PC-3 (cell line): ENCODE measurements around the gene SEMA5A. TPM values are rescaled to one million over a fixed set of nuclear protein-coding genes. Genes with fewer than 3 reads are reported as not detected.

ENCODE experiments used
- ATAC-seq: fragments of 200-7000 bp; cut with Tn5 transposase; 2 replicates; pipeline ENCODE4 v1.9.1; 2020; ENCODE audit warnings: mild to moderate bottlenecking, moderate library complexity
- BruUV-seq: library from RNA; stranded (reverse); fragments of 400-500 nt; replicated peaks from 2 replicates; lab custom pipeline; 2021; lab: Mats Ljungman, UMichigan
- CTCF ChIA-PET: fragments of 300-600 bp; sonication (Branson Sonifier 250); formaldehyde crosslinking; loops from one replicate; lab custom pipeline; 2022; ENCODE audit warnings: antibody characterized with exemption; lab: Charles Lee
- POLR2A ChIA-PET: fragments of 300-600 bp; sonication (Branson Sonifier 250); formaldehyde crosslinking; loops from one replicate; lab custom pipeline; 2022; ENCODE audit warnings: antibody characterized with exemption; ENCODE audit not compliant: unreplicated experiment; lab: Charles Lee
- DNase-seq: peaks from one replicate; pipeline ENCODE4 v3.0.0-alpha.2; 2015
- H2AFZ ChIP-seq: fragments of 300-600 bp; sonication (generic); 2 replicates; pipeline ENCODE4 v1.6.0; 2016; ENCODE audit warnings: antibody characterized with exemption, low read length
- H3F3A ChIP-seq: fragments of 300-600 bp; sonication (generic); one replicate; pipeline ENCODE4 v1.6.0; 2017; ENCODE audit warnings: antibody characterized with exemption, low read length, control low read depth, mild to moderate bottlenecking; ENCODE audit not compliant: unreplicated experiment
- H3K27ac ChIP-seq: fragments of 300-600 bp; sonication (generic); 2 replicates; pipeline ENCODE4 v1.5.1; 2016; ENCODE audit warnings: mild to moderate bottlenecking, low read length
- H3K27me3 ChIP-seq: fragments of 300-600 bp; sonication (generic); 2 replicates; pipeline ENCODE4 v1.6.1; 2016; ENCODE audit warnings: low read length, mixed read lengths
- H3K36me3 ChIP-seq: fragments of 300-600 bp; sonication (generic); 2 replicates; pipeline ENCODE4 v1.6.1; 2016; ENCODE audit warnings: low read depth, mixed run types, low read length, mixed read lengths
- H3K4me1 ChIP-seq: fragments of 300-600 bp; sonication (generic); 2 replicates; pipeline ENCODE4 v1.5.1; 2016; ENCODE audit warnings: low read length; ENCODE audit not compliant: insufficient read depth
- H3K4me2 ChIP-seq: fragments of 300-600 bp; sonication (generic); 2 replicates; pipeline ENCODE4 v1.6.0; 2016; ENCODE audit warnings: low read length
- H3K4me3 ChIP-seq: fragments of 300-600 bp; sonication (generic); 2 replicates; pipeline ENCODE4 v1.5.1; 2016; ENCODE audit warnings: mild to moderate bottlenecking, low read length, mixed read lengths
- H3K79me2 ChIP-seq: fragments of 300-600 bp; sonication (generic); 2 replicates; pipeline ENCODE4 v1.6.1; 2017; ENCODE audit warnings: low read length, mixed read lengths
- H3K9ac ChIP-seq: fragments of 300-600 bp; sonication (generic); 2 replicates; pipeline ENCODE4 v1.6.0; 2016; ENCODE audit warnings: mild to moderate bottlenecking, low read length
- H3K9me2 ChIP-seq: fragments of 300-600 bp; sonication (generic); replicated peaks from 2 replicates; pipeline ENCODE4 v1.6.1; 2016; ENCODE audit warnings: mixed run types, low read length, mixed read lengths
- H3K9me3 ChIP-seq: fragments of 300-600 bp; sonication (generic); 2 replicates; pipeline ENCODE4 v1.6.1; 2016; ENCODE audit warnings: low read length, mixed read lengths
- H4K20me1 ChIP-seq: fragments of 300-600 bp; sonication (generic); 2 replicates; pipeline ENCODE4 v1.6.1; 2016; ENCODE audit warnings: low read length, mixed read lengths
- EZH2 ChIP-seq: fragments of 300-600 bp; sonication (generic); IDR thresholded peaks from one replicate; pipeline ENCODE4 v1.6.1; 2017; ENCODE audit warnings: antibody characterized with exemption, mild to moderate bottlenecking, low read length; ENCODE audit not compliant: unreplicated experiment
- EZH2phosphoT487 ChIP-seq: fragments of 300-600 bp; sonication (generic); IDR thresholded peaks from 2 replicates; pipeline ENCODE4 v1.6.1; 2018; ENCODE audit warnings: mild to moderate bottlenecking, antibody characterized with exemption, low read length, borderline replicate concordance
- intact Hi-C: fragments of 100-400 bp; cut with micrococcal nuclease; formaldehyde crosslinking; loops from 2 replicates; pipeline ENCODE4 v1.9.0; 2023
- total RNA-seq: library from RNA; depleted of rRNA; stranded (reverse); fragments of >200 nt; gene quantifications from 2 replicates; pipeline ENCODE4 v1.2.3, GENCODE V29; 2014
- TF ChIP-seq, protein P1 (sequence below): fragments of 300-600 bp; sonication (generic); conservative IDR thresholded peaks from 2 replicates; pipeline ENCODE4 v1.5.1; 2017; ENCODE audit warnings: antibody characterized with exemption, low read depth, mild to moderate bottlenecking, low read length

Gene SEMA5A
- total RNA-seq, 1 experiment from 2014 or later = 4.4 TPM

DNA sequence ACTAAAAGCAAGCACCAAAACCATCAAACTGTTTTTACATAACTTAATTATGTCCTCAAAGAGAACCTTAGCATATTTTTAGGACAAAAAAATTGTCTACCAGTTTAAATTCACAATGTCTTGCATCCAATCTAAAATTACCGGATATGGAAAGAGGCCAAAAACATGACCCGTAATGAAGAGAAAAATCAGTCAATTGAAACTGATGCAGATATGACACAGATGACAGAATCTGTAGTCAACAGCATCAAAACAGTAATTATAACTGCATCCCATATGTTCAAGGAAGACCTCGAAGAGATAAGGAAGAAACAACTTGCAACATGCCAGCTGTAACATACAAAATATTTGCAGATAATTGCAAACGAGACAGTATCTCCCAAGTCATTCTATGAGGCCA, 473.2 kb downstream of the SEMA5A start:
- no peak overlapping the region for H3K4me2 ChIP-seq
- TF ChIP-seq EZH2phosphoT487 (no peak), EZH2 (no peak)
- TF ChIP-seq, protein P1, sequence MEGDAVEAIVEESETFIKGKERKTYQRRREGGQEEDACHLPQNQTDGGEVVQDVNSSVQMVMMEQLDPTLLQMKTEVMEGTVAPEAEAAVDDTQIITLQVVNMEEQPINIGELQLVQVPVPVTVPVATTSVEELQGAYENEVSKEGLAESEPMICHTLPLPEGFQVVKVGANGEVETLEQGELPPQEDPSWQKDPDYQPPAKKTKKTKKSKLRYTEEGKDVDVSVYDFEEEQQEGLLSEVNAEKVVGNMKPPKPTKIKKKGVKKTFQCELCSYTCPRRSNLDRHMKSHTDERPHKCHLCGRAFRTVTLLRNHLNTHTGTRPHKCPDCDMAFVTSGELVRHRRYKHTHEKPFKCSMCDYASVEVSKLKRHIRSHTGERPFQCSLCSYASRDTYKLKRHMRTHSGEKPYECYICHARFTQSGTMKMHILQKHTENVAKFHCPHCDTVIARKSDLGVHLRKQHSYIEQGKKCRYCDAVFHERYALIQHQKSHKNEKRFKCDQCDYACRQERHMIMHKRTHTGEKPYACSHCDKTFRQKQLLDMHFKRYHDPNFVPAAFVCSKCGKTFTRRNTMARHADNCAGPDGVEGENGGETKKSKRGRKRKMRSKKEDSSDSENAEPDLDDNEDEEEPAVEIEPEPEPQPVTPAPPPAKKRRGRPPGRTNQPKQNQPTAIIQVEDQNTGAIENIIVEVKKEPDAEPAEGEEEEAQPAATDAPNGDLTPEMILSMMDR = no peak
- H3K9me3 ChIP-seq = no peaks in the 10 kb centered on the region
- no peaks in the 10 kb centered on the region for H3K4me1 ChIP-seq
- POLR2A ChIA-PET = no interaction called here
- no TSS peak for BruUV-seq
- no peaks in the 10 kb centered on the region for H3K9me2 ChIP-seq
- H3K36me3 ChIP-seq = no peaks in the 10 kb centered on the region
- no peaks in the 10 kb centered on the region for H3K27me3 ChIP-seq
- intact Hi-C loops = no loop called here
- no peaks in the 10 kb centered on the region for H4K20me1 ChIP-seq
- H2AFZ ChIP-seq = no peak overlapping the region
- no peaks in the 10 kb centered on the region for H3K79me2 ChIP-seq
- no peak overlapping the region for H3K4me3 ChIP-seq
- H3F3A ChIP-seq = no peaks in the 10 kb centered on the region
- no peak for ATAC-seq
- H3K27ac ChIP-seq = no peak overlapping the region
- H3K9ac ChIP-seq = no peak overlapping the region
- no peak for DNase-seq
- CTCF ChIA-PET = no interaction called here

DNA sequence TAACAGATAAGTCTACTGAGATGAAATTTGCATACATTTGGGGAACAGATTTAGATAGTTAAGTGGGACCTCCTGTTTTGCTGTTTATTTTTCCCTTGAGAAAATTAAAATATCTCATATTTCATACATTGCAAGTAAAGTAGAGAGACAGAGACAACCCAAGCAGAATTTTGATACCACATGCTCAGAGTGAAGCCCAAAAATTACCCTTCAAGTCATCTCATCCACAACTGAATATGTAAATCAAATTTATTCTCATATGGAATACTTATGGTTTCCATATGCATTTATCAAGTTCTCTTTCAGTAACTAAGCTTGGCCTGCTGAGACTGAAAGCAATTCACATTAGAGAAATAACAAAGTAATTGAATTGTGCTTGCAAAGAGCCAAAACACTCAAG, 474.4 kb downstream of the SEMA5A start:
- intact Hi-C loops = no loop called here
- Histone ChIP-seq H3F3A (no peaks in the 10 kb centered on the region), H3K36me3 (no peaks in the 10 kb centered on the region), H3K4me2 (no peak overlapping the region), H3K4me1 (no peaks in the 10 kb centered on the region), H3K9me3 (no peaks in the 10 kb centered on the region), H3K79me2 (no peaks in the 10 kb centered on the region), H4K20me1 (no peaks in the 10 kb centered on the region), H2AFZ (no peak overlapping the region), H3K27ac (no peak overlapping the region), H3K9me2 (no peaks in the 10 kb centered on the region), H3K9ac (no peak overlapping the region), H3K4me3 (no peak overlapping the region), H3K27me3 (no peaks in the 10 kb centered on the region)
- ATAC-seq = no peak
- ChIA-PET POLR2A (no interaction called here), CTCF (no interaction called here)
- TF ChIP-seq EZH2 (no peak), EZH2phosphoT487 (no peak)
- TF ChIP-seq, protein P1 = no peak
- no TSS peak for BruUV-seq
- DNase-seq = no peak

DNA sequence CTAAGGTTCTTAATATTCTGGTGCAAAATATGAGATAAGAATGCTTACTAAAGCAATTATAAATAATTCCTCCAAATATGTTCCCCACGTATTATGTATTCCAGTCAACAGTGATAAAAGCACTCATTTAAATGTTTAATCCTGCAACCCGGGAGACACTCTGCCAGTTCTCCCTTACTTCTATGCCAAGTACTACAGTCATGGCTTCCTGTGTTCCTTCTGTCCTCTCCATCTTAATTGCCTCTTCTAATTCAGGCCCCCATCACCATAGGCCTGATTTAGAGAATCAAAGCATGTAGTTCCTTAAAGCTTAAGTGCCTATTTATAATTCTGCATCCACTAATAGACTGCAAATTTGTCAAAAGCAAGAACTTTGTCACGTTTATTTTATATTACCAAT, 474.8 kb downstream of the SEMA5A start:
- no TSS peak for BruUV-seq
- Histone ChIP-seq H3K27ac (no peak overlapping the region), H3K4me1 (no peaks in the 10 kb centered on the region), H3K9me3 (no peaks in the 10 kb centered on the region), H3K79me2 (no peaks in the 10 kb centered on the region), H3K9ac (no peak overlapping the region), H3K27me3 (no peaks in the 10 kb centered on the region), H2AFZ (no peak overlapping the region), H3K4me3 (no peak overlapping the region), H4K20me1 (no peaks in the 10 kb centered on the region), H3K4me2 (no peak overlapping the region), H3K9me2 (no peaks in the 10 kb centered on the region), H3F3A (no peaks in the 10 kb centered on the region), H3K36me3 (no peaks in the 10 kb centered on the region)
- ChIA-PET CTCF (no interaction called here), POLR2A (no interaction called here)
- intact Hi-C loops = no loop called here
- DNase-seq = no peak
- ATAC-seq = no peak
- TF ChIP-seq EZH2phosphoT487 (no peak), EZH2 (no peak)
- TF ChIP-seq, protein P1 = no peak
